A673 (cell line): ENCODE measurements around the gene SUMO2. TPM values are rescaled to one million over a fixed set of nuclear protein-coding genes. Genes with fewer than 3 reads are reported as not detected.
"Not testable (repeated sequence)": the region's sequence is repeated elsewhere in the genome, so short reads cannot be mapped to it uniquely, and the experiment has no call there.

Source experiments
- BruUV-seq: library from RNA; stranded (reverse); fragments of 400-500 nt; replicated peaks from 2 replicates; lab custom pipeline; 2021; lab: Mats Ljungman, UMichigan
- CTCF ChIA-PET: fragments of 300-600 bp; sonication (Branson Sonifier 250); formaldehyde crosslinking; loops from one replicate; lab custom pipeline; 2022; ENCODE audit warnings: antibody characterized with exemption; lab: Charles Lee
- POLR2A ChIA-PET: fragments of 300-600 bp; sonication (Branson Sonifier 250); formaldehyde crosslinking; loops from one replicate; lab custom pipeline; 2022; ENCODE audit warnings: antibody characterized with exemption; ENCODE audit not compliant: low non-redundant PET; lab: Charles Lee
- DNase-seq: peaks from one replicate; pipeline ENCODE4 v3.0.0-alpha.2; 2015; ENCODE audit warnings: low spot score
- H3K27ac ChIP-seq: fragments of 200-600 bp; sonication (generic); 2 replicates; pipeline ENCODE4 v1.5.1; 2016; ENCODE audit warnings: mixed run types, low read depth, mild to moderate bottlenecking, mixed read lengths, antibody characterized with exemption, low read length; ENCODE audit not compliant: poor library complexity, severe bottlenecking
- H3K27me3 ChIP-seq: fragments of 200-600 bp; sonication (generic); replicated peaks from 2 replicates; pipeline ENCODE4 v1.6.1; 2017; ENCODE audit warnings: mixed run types, low read depth, mild to moderate bottlenecking, mixed read lengths, antibody characterized with exemption, low read length; ENCODE audit not compliant: insufficient read depth, poor library complexity
- H3K36me3 ChIP-seq: fragments of 200-600 bp; sonication (generic); 2 replicates; pipeline ENCODE4 v1.6.1; 2016; ENCODE audit warnings: mixed run types, mild to moderate bottlenecking, mixed read lengths, antibody characterized with exemption, low read length; ENCODE audit not compliant: insufficient read depth, poor library complexity, severe bottlenecking
- H3K4me1 ChIP-seq: fragments of 200-600 bp; sonication (generic); 2 replicates; pipeline ENCODE4 v1.6.1; 2017; ENCODE audit warnings: mixed run types, mild to moderate bottlenecking, mixed read lengths, antibody characterized with exemption, low read length; ENCODE audit not compliant: insufficient read depth, poor library complexity, severe bottlenecking
- H3K4me3 ChIP-seq: fragments of 200-600 bp; sonication (generic); 2 replicates; pipeline ENCODE4 v1.5.1; 2016; ENCODE audit warnings: low read depth, mixed run types, mild to moderate bottlenecking, mixed read lengths, low read length; ENCODE audit not compliant: poor library complexity, severe bottlenecking
- H3K9me3 ChIP-seq: fragments of 200-600 bp; sonication (generic); 2 replicates; pipeline ENCODE4 v1.6.1; 2016; ENCODE audit warnings: mixed run types, low read depth, mild to moderate bottlenecking, mixed read lengths, antibody characterized with exemption, low read length; ENCODE audit not compliant: poor library complexity, severe bottlenecking
- EZH2 ChIP-seq: fragments of 200-600 bp; sonication (generic); IDR thresholded peaks from 2 replicates; pipeline ENCODE4 v1.6.1; 2017; ENCODE audit warnings: borderline replicate concordance, low read depth, mild to moderate bottlenecking, mixed read lengths, antibody characterized with exemption, low read length; ENCODE audit not compliant: poor library complexity, severe bottlenecking
- intact Hi-C: fragments of 100-400 bp; cut with micrococcal nuclease; formaldehyde crosslinking; loops from one replicate; pipeline ENCODE4 v1.10.0; 2022; ENCODE audit not compliant: unreplicated experiment
- total RNA-seq: library from RNA; stranded (reverse); gene quantifications from 2 replicates; pipeline ENCODE4 v1.2.3, GENCODE V29; 2021
- TF ChIP-seq, protein P1 (sequence below): fragments of 300-800, 200-600 bp; sonication (generic); conservative IDR thresholded peaks from 2 replicates; pipeline ENCODE4 v1.5.1; 2017; ENCODE audit warnings: low read depth, mild to moderate bottlenecking, antibody characterized with exemption, low read length, moderate library complexity, mixed read lengths

SUMO2 gene
- total RNA-seq, 1 experiment from 2014 or later = 703 TPM

DNA sequence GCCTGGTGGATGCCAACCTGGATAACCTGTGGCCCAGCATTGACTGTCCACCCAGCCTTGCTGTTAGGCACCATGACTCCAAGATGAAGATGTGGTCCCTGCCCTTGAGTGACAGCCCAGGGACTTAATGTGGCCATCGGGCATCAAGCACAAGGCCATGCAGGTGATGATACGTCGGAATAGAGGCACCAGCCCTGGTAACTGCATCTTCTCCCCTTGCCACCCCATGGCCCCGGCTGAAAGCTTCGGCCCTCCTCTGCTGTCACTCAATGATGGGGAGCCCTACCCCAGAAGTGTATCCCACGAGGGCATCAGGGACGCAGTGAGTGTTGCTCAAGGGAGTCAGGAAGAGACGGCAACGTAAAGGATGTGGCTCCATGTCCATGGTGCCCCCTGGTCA, 53.2 kb downstream of the SUMO2 start:
- BruUV-seq = no TSS peak
- ChIA-PET CTCF (interaction anchor here (0.7 kb wide), 1 partner anchor 18 kb away, joined by 3 read pairs; no protein-coding TSS in a partner anchor), POLR2A (no interaction called here)
- H3K4me1 ChIP-seq = peaks cover 12% of the 10 kb centered on the region
- no peaks in the 10 kb centered on the region for H3K27me3 ChIP-seq
- TF ChIP-seq, protein P1, sequence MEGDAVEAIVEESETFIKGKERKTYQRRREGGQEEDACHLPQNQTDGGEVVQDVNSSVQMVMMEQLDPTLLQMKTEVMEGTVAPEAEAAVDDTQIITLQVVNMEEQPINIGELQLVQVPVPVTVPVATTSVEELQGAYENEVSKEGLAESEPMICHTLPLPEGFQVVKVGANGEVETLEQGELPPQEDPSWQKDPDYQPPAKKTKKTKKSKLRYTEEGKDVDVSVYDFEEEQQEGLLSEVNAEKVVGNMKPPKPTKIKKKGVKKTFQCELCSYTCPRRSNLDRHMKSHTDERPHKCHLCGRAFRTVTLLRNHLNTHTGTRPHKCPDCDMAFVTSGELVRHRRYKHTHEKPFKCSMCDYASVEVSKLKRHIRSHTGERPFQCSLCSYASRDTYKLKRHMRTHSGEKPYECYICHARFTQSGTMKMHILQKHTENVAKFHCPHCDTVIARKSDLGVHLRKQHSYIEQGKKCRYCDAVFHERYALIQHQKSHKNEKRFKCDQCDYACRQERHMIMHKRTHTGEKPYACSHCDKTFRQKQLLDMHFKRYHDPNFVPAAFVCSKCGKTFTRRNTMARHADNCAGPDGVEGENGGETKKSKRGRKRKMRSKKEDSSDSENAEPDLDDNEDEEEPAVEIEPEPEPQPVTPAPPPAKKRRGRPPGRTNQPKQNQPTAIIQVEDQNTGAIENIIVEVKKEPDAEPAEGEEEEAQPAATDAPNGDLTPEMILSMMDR = no peak
- TF ChIP-seq EZH2 = no peak
- H3K36me3 ChIP-seq = peaks cover 9% of the 10 kb centered on the region
- no peak for DNase-seq
- no peak overlapping the region for H3K4me3 ChIP-seq
- H3K9me3 ChIP-seq = no peaks in the 10 kb centered on the region
- intact Hi-C loops = no loop called here
- H3K27ac ChIP-seq = no peak overlapping the region

DNA sequence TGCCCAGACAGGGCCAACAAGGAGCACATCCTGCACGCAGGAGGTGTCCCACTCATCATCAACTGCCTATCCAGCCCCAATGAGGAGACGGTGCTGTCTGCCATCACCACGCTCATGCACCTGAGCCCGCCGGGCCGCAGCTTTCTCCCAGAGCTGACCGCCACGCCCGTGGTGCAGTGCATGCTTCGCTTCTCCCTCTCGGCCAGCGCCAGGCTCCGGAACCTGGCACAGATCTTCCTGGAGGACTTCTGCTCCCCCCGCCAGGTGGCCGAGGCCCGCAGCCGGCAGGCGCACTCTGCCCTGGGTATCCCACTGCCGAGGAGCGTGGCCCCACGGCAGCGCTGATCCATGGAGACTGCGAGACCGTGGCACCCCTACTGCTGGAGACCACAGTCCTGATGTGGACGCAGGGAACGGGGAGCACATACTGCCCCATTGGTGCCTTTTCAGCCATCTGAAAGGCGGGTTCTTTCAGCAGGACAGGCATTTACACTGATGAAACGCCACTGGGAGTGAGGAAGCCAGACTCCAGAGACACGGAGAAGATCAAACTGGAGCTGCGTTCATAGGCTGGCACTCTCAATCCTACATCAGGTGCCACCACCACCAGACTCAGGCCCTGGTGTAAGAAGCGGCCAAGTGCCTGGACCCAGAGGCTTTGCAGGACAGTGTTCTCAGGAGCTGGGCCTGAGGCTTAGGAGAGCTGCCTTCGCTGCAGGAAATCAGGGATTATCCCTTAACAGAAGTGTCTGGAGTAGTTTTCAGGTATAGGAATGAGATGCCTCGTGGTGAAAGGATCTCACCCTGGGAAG, 53.9 kb downstream of the SUMO2 start:
- TF ChIP-seq EZH2 = no peak
- TF ChIP-seq, protein P1 = no peak
- peaks cover 12% of the 10 kb centered on the region for H3K4me1 ChIP-seq
- H3K27me3 ChIP-seq = no peaks in the 10 kb centered on the region
- peaks cover 9% of the 10 kb centered on the region for H3K36me3 ChIP-seq
- no peak overlapping the region for H3K27ac ChIP-seq
- H3K9me3 ChIP-seq = no peaks in the 10 kb centered on the region
- DNase-seq = no peak
- ChIA-PET CTCF (no interaction called here), POLR2A (no interaction called here)
- intact Hi-C loops = no loop called here
- BruUV-seq = no TSS peak
- H3K4me3 ChIP-seq = no peak overlapping the region

DNA sequence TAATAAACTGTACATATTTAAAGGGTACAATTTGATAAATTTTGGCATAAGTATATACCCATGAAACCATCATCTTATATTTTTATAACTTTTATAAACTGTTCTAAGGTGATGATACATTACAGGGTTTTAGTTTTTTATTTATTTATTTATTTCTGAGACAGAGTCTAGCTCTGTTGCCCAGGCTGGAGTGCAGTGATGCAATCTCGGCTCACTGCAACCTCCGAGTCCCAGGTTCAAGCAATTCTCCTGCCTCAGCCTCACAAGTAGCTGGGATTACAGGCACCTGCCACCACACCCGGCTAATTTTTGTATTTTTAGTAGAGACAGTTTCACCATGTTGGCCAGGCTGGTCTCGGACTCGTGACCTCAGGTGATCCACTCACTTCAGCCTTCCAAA, 54.8 kb downstream of the SUMO2 start:
- H3K4me3 ChIP-seq, intact Hi-C loops, H3K27me3 ChIP-seq, H3K36me3 ChIP-seq, DNase-seq, H3K27ac ChIP-seq, H3K9me3 ChIP-seq, POLR2A ChIA-PET, BruUV-seq: not testable (repeated sequence)
- CTCF ChIA-PET = interaction anchor here (0.7 to 0.8 kb wide), 2 partner anchors 14 to 165 kb away, joined by 3 read pairs; no protein-coding TSS in a partner anchor
- H3K4me1 ChIP-seq = peaks cover 12% of the 10 kb centered on the region
